Fibroblast of lung (primary cell): ENCODE results near the gene NOVA1. TPM values are rescaled to one million over a fixed set of nuclear protein-coding genes. Genes with fewer than 3 reads are reported as not detected.

Experiments
- DNase-seq, 2 donors: peaks; one replicate each; pipeline versions ENCODE4 v3.0.0 to v3.0.0-alpha.2; 2010; ENCODE audit warnings: low read depth in 2 of 2
- H2AFZ ChIP-seq: 2 replicates; pipeline ENCODE4 v1.5.1; 2012; ENCODE audit warnings: low read length, control low read depth, inconsistent platforms
- H3K27ac ChIP-seq: 2 replicates; pipeline ENCODE4 v1.5.1; 2011; ENCODE audit warnings: low read length, control low read depth; ENCODE audit not compliant: insufficient read depth
- H3K27me3 ChIP-seq: 2 replicates; pipeline ENCODE4 v1.5.1; 2011; ENCODE audit warnings: mild to moderate bottlenecking, low read length; ENCODE audit not compliant: control insufficient read depth, insufficient read depth
- H3K36me3 ChIP-seq: 2 replicates; pipeline ENCODE4 v1.5.1; 2011; ENCODE audit warnings: low read length; ENCODE audit not compliant: control insufficient read depth, insufficient read depth
- H3K4me1 ChIP-seq: 2 replicates; pipeline ENCODE4 v1.5.1; 2011; ENCODE audit warnings: low read length; ENCODE audit not compliant: control insufficient read depth, insufficient read depth; ENCODE audit errors: extremely low read depth
- H3K4me2 ChIP-seq: 2 replicates; pipeline ENCODE4 v1.5.1; 2011; ENCODE audit warnings: low read length, control low read depth; ENCODE audit not compliant: insufficient read depth; ENCODE audit errors: extremely low read depth
- H3K4me3 ChIP-seq, 4 experiments: fragments of 200-600 bp in 1 of 4; sonication (generic) in 1 of 4; replicated peaks in 1 of 4; 2 replicates each; pipeline ENCODE4 v1.5.1; 2011 to 2016; ENCODE audit warnings: low read length in 4 of 4, low read depth in 3 of 4, mild to moderate bottlenecking in 3 of 4, control low read depth in 2 of 4, inconsistent platforms in 1 of 4, mixed read lengths in 1 of 4; ENCODE audit not compliant: insufficient read depth in 1 of 4; ENCODE audit errors: control extremely low read depth in 1 of 4
- H3K79me2 ChIP-seq: 2 replicates; pipeline ENCODE4 v1.5.1; 2012; ENCODE audit warnings: mild to moderate bottlenecking, low read length, inconsistent platforms; ENCODE audit not compliant: control insufficient read depth, insufficient read depth
- H3K9ac ChIP-seq: 2 replicates; pipeline ENCODE4 v1.5.1; 2011; ENCODE audit warnings: mild to moderate bottlenecking, low read length, control low read depth; ENCODE audit not compliant: insufficient read depth
- H3K9me3 ChIP-seq: 2 replicates; pipeline ENCODE4 v1.5.1; 2012; ENCODE audit warnings: low read depth, low read length; ENCODE audit not compliant: control insufficient read depth, insufficient read depth
- H4K20me1 ChIP-seq: 2 replicates; pipeline ENCODE4 v1.5.1; 2011; ENCODE audit warnings: low read length; ENCODE audit not compliant: control insufficient read depth, insufficient read depth; ENCODE audit errors: extremely low read depth
- CTCF ChIP-seq, 2 donors: IDR thresholded peaks in 1 of 2; conservative IDR thresholded peaks in 1 of 2; 1 replicate in 1 of 2; 2 replicates in 1 of 2; pipeline ENCODE4 v1.5.1; 2011 to 2012; ENCODE audit warnings: low read length in 2 of 2, control low read depth in 1 of 2, inconsistent platforms in 1 of 2, low read depth in 1 of 2, mild to moderate bottlenecking in 1 of 2
- EZH2 ChIP-seq: IDR thresholded peaks from 2 replicates; pipeline ENCODE4 v1.5.1; 2012; ENCODE audit warnings: low read length, control low read depth, mild to moderate bottlenecking; ENCODE audit errors: missing control alignments
- polyA plus RNA-seq, 2 donors: library from polyadenylated mRNA; depleted of rRNA in 1 of 2; stranded (reverse) in 1 of 2; unstranded in 1 of 2; fragments of >200 nt; gene quantifications; 2 replicates each; pipeline ENCODE4 v1.2.1, GENCODE V29; 2011 to 2012; ENCODE audit warnings: missing spikeins in 1 of 2
- total RNA-seq: library from RNA; depleted of rRNA; stranded (reverse); fragments of >200 nt; gene quantifications from 2 replicates; pipeline ENCODE4 v1.2.1, GENCODE V29; 2014

NOVA1 gene
- total and polyA plus RNA-seq, 2 donors (not counting 1 experiment from before 2014, with no cell fraction given), result 2.2 to 5.1 TPM

GRCh38 chr14:26605602-26606001, 7.8 kb upstream of the NOVA1 start:
- no peaks in the 10 kb centered on the region for H3K36me3 ChIP-seq
- H3K27me3 ChIP-seq, result no peaks in the 10 kb centered on the region
- H3K9ac ChIP-seq, result no peak overlapping the region
- no peak overlapping the region for H3K4me2 ChIP-seq
- H3K4me3 ChIP-seq, result no peak overlapping the region
- no peak for DNase-seq
- H3K79me2 ChIP-seq, result no peaks in the 10 kb centered on the region
- H3K27ac ChIP-seq, result no peak overlapping the region
- TF ChIP-seq EZH2 (no peak), CTCF (conservative IDR thresholded peaks at IDR 0.05 in 1 of 2, IDR thresholded peaks at IDR 0.05 in 1 of 2; ENCODE audit: low read depth in 1 of 2, low read length in 2 of 2) (no peak)
- no peaks in the 10 kb centered on the region for H4K20me1 ChIP-seq
- H2AFZ ChIP-seq, result no peak overlapping the region
- H3K4me1 ChIP-seq, result no peaks in the 10 kb centered on the region
- no peaks in the 10 kb centered on the region for H3K9me3 ChIP-seq

GRCh38 chr14:26602902-26603301, 5.1 kb upstream of the NOVA1 start:
- Histone ChIP-seq H3K9ac (no peak overlapping the region), H3K36me3 (no peaks in the 10 kb centered on the region), H3K4me3 (no peak overlapping the region), H4K20me1 (no peaks in the 10 kb centered on the region), H3K79me2 (no peaks in the 10 kb centered on the region), H3K4me1 (no peaks in the 10 kb centered on the region), H2AFZ (no peak overlapping the region), H3K27me3 (no peaks in the 10 kb centered on the region), H3K4me2 (no peak overlapping the region), H3K27ac (no peak overlapping the region), H3K9me3 (no peaks in the 10 kb centered on the region)
- TF ChIP-seq EZH2, result no peak
- TF ChIP-seq CTCF (conservative IDR thresholded peaks at IDR 0.05 in 1 of 2, IDR thresholded peaks at IDR 0.05 in 1 of 2; ENCODE audit: low read depth in 1 of 2, low read length in 2 of 2), result no peak
- no peak for DNase-seq

GRCh38 chr14:26601856-26602255, 4.0 kb upstream of the NOVA1 start:
- H4K20me1 ChIP-seq, result no peaks in the 10 kb centered on the region
- no peaks in the 10 kb centered on the region for H3K79me2 ChIP-seq
- no peaks in the 10 kb centered on the region for H3K27me3 ChIP-seq
- H3K9me3 ChIP-seq, result no peaks in the 10 kb centered on the region
- no peaks in the 10 kb centered on the region for H3K36me3 ChIP-seq
- no peaks in the 10 kb centered on the region for H3K4me1 ChIP-seq
- no peak overlapping the region for H3K27ac ChIP-seq
- no peak for TF ChIP-seq EZH2
- TF ChIP-seq CTCF (conservative IDR thresholded peaks at IDR 0.05 in 1 of 2, IDR thresholded peaks at IDR 0.05 in 1 of 2; ENCODE audit: low read depth in 1 of 2, low read length in 2 of 2), result no peak
- H3K4me2 ChIP-seq, result no peak overlapping the region
- H3K9ac ChIP-seq, result no peak overlapping the region
- H2AFZ ChIP-seq, result no peak overlapping the region
- DNase-seq, result no peak
- no peak overlapping the region for H3K4me3 ChIP-seq
